GM12878 (cell line): ENCODE measurements around the gene FOXJ3. TPM values are rescaled to one million over a fixed set of nuclear protein-coding genes. Genes with fewer than 3 reads are reported as not detected.
A peak's percentile ranks its signal among the peaks of the same experiment; 100 is the strongest.

Source experiments
- ATAC-seq: fragments of 200-7000 bp; cut with Tn5 transposase; 3 replicates; pipeline ENCODE4 v1.9.1; 2020; ENCODE audit warnings: mild to moderate bottlenecking, moderate library complexity
- BruUV-seq: library from RNA; stranded (reverse); fragments of 400-500 nt; replicated peaks from 2 replicates; lab custom pipeline; 2021; lab: Mats Ljungman, UMichigan
- CTCF ChIA-PET: fragments of 300-600 bp; sonication (Branson Sonifier 250); formaldehyde crosslinking; extraction: SDS; loops from one replicate; lab custom pipeline; 2021; ENCODE audit warnings: inconsistent platforms; lab: Yijun Ruan, JAX
- POLR2A ChIA-PET: fragments of 350-600 bp; formaldehyde crosslinking; extraction: SDS; loops from one replicate; lab custom pipeline; 2021; ENCODE audit warnings: inconsistent platforms; lab: Charles Lee
- RAD21 ChIA-PET: fragments of 300-600 bp; sonication (Branson Sonifier 250); formaldehyde crosslinking; loops from one replicate; lab custom pipeline; 2023; ENCODE audit warnings: antibody characterized with exemption; ENCODE audit not compliant: unreplicated experiment; lab: Charles Lee
- SMC1A ChIA-PET: fragments of 300-600 bp; sonication (Branson Sonifier 250); formaldehyde crosslinking; loops from one replicate; lab custom pipeline; 2023; ENCODE audit not compliant: unreplicated experiment, uncharacterized antibody; lab: Charles Lee
- DNase-seq: peaks from one replicate; pipeline ENCODE4 v3.0.0-alpha.2; 2011; ENCODE audit warnings: low read depth, low spot score
- FAIRE-seq: peaks from 3 replicates; lab custom pipeline; 2011; peaks lifted over from hg19 to GRCh38; lab: Jason Lieb, UNC
- H2AFZ ChIP-seq: 2 replicates; pipeline ENCODE4 v1.6.0; 2011; ENCODE audit warnings: low read depth, low read length, control low read depth; ENCODE audit not compliant: control insufficient read depth
- H3K27ac ChIP-seq: 2 replicates; pipeline ENCODE4 v1.5.1; 2011; ENCODE audit warnings: control low read depth; ENCODE audit not compliant: control insufficient read depth, insufficient read depth
- H3K27me3 ChIP-seq, 2 experiments: replicated peaks in 1 of 2; 2 replicates each; pipeline versions ENCODE4 v1.6.0 to v1.6.1; 2011; ENCODE audit warnings: low read length in 1 of 2; ENCODE audit not compliant: control insufficient read depth in 2 of 2, insufficient read depth in 2 of 2
- H3K36me3 ChIP-seq, 2 experiments: 2 replicates each; pipeline ENCODE4 v1.5.1; 2011; ENCODE audit warnings: low read length in 1 of 2; ENCODE audit not compliant: control insufficient read depth in 2 of 2, insufficient read depth in 2 of 2
- H3K4me1 ChIP-seq: 2 replicates; pipeline ENCODE4 v1.6.1; 2011; ENCODE audit warnings: mild to moderate bottlenecking, low read length, moderate library complexity, mixed read lengths; ENCODE audit not compliant: control insufficient read depth, insufficient read depth
- H3K4me2 ChIP-seq: 2 replicates; pipeline ENCODE4 v1.6.0; 2011; ENCODE audit warnings: control low read depth; ENCODE audit not compliant: control insufficient read depth, insufficient read depth
- H3K4me3 ChIP-seq: fragments of 200-600 bp; sonication (generic); 2 replicates; pipeline ENCODE4 v1.5.1; 2016
- H3K79me2 ChIP-seq: 2 replicates; pipeline ENCODE4 v1.6.0; 2011; ENCODE audit warnings: low read length; ENCODE audit not compliant: control insufficient read depth, insufficient read depth
- H3K9ac ChIP-seq: 2 replicates; pipeline ENCODE4 v1.8.0; 2011; ENCODE audit warnings: low read length, control low read depth, mixed read lengths; ENCODE audit not compliant: control insufficient read depth, insufficient read depth
- H3K9me3 ChIP-seq: replicated peaks from 3 replicates; pipeline ENCODE4 v1.5.1; 2011; ENCODE audit warnings: mild to moderate bottlenecking, low read length; ENCODE audit not compliant: control insufficient read depth, insufficient read depth
- H4K20me1 ChIP-seq: 2 replicates; pipeline ENCODE4 v1.6.0; 2011; ENCODE audit not compliant: control insufficient read depth, insufficient read depth
- BHLHE40 ChIP-seq, 2 experiments: fragments of 450-650 bp in 1 of 2; IDR thresholded peaks; 2 replicates each; pipeline ENCODE4 v1.6.1; 2011 to 2017; ENCODE audit warnings: low read depth in 2 of 2, borderline replicate concordance in 1 of 2, improper control_type of control experiment in 1 of 2, low read length in 1 of 2, mild to moderate bottlenecking in 1 of 2
- GABPA ChIP-seq: IDR thresholded peaks from 2 replicates; pipeline ENCODE4 v1.6.1; 2014; ENCODE audit warnings: antibody characterized with exemption, low read depth, mild to moderate bottlenecking, inconsistent platforms
- NFIC ChIP-seq: IDR thresholded peaks from 2 replicates; pipeline ENCODE4 v1.6.1; 2012; ENCODE audit warnings: low read depth, mild to moderate bottlenecking, inconsistent platforms, low read length, moderate library complexity
- NKRF ChIP-seq: fragments of 450-650 bp; conservative IDR thresholded peaks from 2 replicates; pipeline ENCODE4 v1.6.1; 2017; ENCODE audit warnings: mild to moderate bottlenecking, moderate library complexity
- NRF1 ChIP-seq: conservative IDR thresholded peaks from 2 replicates; pipeline ENCODE4 v1.6.1; 2011; ENCODE audit warnings: mild to moderate bottlenecking, low read depth, low read length, improper control_type of control experiment
- PAX5 ChIP-seq: IDR thresholded peaks from 2 replicates; pipeline ENCODE4 v1.6.1; 2011; ENCODE audit warnings: low read depth, low read length, borderline replicate concordance
- POLR2AphosphoS5 ChIP-seq: IDR thresholded peaks from 2 replicates; pipeline ENCODE4 v1.6.1; 2011; ENCODE audit warnings: mild to moderate bottlenecking, low read length, inconsistent platforms
- ZBTB40 ChIP-seq: fragments of 450-650 bp; IDR thresholded peaks from 2 replicates; pipeline ENCODE4 v1.6.1; 2016; ENCODE audit warnings: mild to moderate bottlenecking, moderate library complexity, borderline replicate concordance
- WGBS: methylation state at CpG from one replicate; pipeline ENCODE4 v1.1.6; 2016; ENCODE audit warnings: low lambda C conversion rate; ENCODE audit not compliant: insufficient replicate concordance, insufficient coverage; ENCODE audit errors: missing lambda C conversion rate; 5-methylcytosine and 5-hydroxymethylcytosine counted together
- in situ Hi-C: fragments of 300-500 bp; cut with MboI; formaldehyde crosslinking; loops from 9 replicates; pipeline ENCODE4 v1.14.3; 2018; ENCODE audit warnings: mixed read lengths
- intact Hi-C: fragments of 100-400 bp; cut with micrococcal nuclease; formaldehyde crosslinking; loops from one replicate; pipeline ENCODE4 v1.14.2; 2022; ENCODE audit not compliant: unreplicated experiment
- polyA plus RNA-seq, 11 experiments: library from polyadenylated mRNA; depleted of rRNA in 4 of 11; unstranded in 6 of 11; stranded (reverse) in 5 of 11; fragments of >200 nt; fragmentation: Nextera tagmentation in 4 of 11; fragmentation: Illumina TruSeq in 1 of 11; extraction: Ambion mirVana in 4 of 11; extraction: Trizol in 1 of 11; gene quantifications; 1 replicate in 1 of 11; 2 replicates in 10 of 11; pipeline versions ENCODE4 v1.2.1 to v1.2.3, GENCODE V29; 2011 to 2016; ENCODE audit warnings: inconsistent platforms in 2 of 11, missing spikeins in 2 of 11, low read depth in 1 of 11
- total RNA-seq, 4 experiments: library from RNA; depleted of rRNA in 3 of 4; stranded (reverse); fragments of >200 nt in 3 of 4; fragmentation: Illumina TruSeq in 1 of 4; extraction: Trizol in 1 of 4; gene quantifications; 2 replicates each; pipeline versions ENCODE4 v1.2.1 to v1.2.3, GENCODE V29; 2013 to 2021

Gene FOXJ3
- total and polyA plus RNA-seq, 10 of the 15 experiments (the other 5 are each of a cell fraction or from before 2014, with no cell fraction given) = 9.5 to 54.2 (median 24.7) TPM

GRCh38 chr1:42133809-42134526 lies 201.1 kb downstream of the FOXJ3 start:
- Histone ChIP-seq H3K4me2 (no peak overlapping the region), H3K27me3 (no peaks in the 10 kb centered on the region; a peak in 1 of 4 replicates), H3K36me3 (no peaks in the 10 kb centered on the region), H4K20me1 (no peaks in the 10 kb centered on the region), H3K4me3 (no peak overlapping the region)
- FAIRE-seq = no peak
- no TSS peak for BruUV-seq
- SMC1A ChIA-PET = no interaction called here
- CTCF ChIA-PET = interaction anchor here (2.2 kb wide), 1 partner anchor 14 kb away, joined by 8 read pairs; no protein-coding TSS in a partner anchor
- in situ Hi-C loops = no loop called here
- no peak for DNase-seq
- TF ChIP-seq NRF1 (no peak), BHLHE40 (IDR thresholded peaks at IDR 0.05; ENCODE audit: borderline replicate concordance in 1 of 2, low read depth in 2 of 2, low read length in 1 of 2) (no peak), NKRF (no peak), POLR2AphosphoS5 (no peak), ZBTB40 (peak; percentile 57; the same call in 1 of the 2 replicates), PAX5 (no peak), NFIC (no peak), GABPA (no peak)
- TF ChIP-seq, all 136 proteins: peak for 1
- Histone ChIP-seq H3K27ac (no peak overlapping the region), H3K4me1 (no peaks in the 10 kb centered on the region), H2AFZ (no peak overlapping the region), H3K9ac (no peak overlapping the region), H3K79me2 (no peaks in the 10 kb centered on the region), H3K9me3 (no peaks in the 10 kb centered on the region)
- intact Hi-C loops = no loop called here
- POLR2A ChIA-PET = no interaction called here
- WGBS = 23% methylated on average over 10 of the region's 10 CpGs
- RAD21 ChIA-PET = no interaction called here
- ATAC-seq = no peak
